HepG2 (cell line): Measurements from ENCODE around the gene YBX2. TPM values are rescaled to one million over a fixed set of nuclear protein-coding genes. Genes with fewer than 3 reads are reported as not detected.

Experiments used
- AHR ChIP-seq: IDR thresholded peaks from 2 replicates; pipeline ENCODE4 v1.6.1; 2018; ENCODE audit warnings: missing genetic modification reagents, missing compliant biosample characterization
- CHD2 ChIP-seq: IDR thresholded peaks from 2 replicates; pipeline ENCODE4 v1.6.1; 2011; ENCODE audit warnings: low read depth, low read length, improper control_type of control experiment
- ELF3 ChIP-seq: IDR thresholded peaks from 2 replicates; pipeline ENCODE4 v1.6.1; 2016; ENCODE audit warnings: missing genetic modification reagents, missing compliant biosample characterization
- HHEX ChIP-seq: IDR thresholded peaks from 2 replicates; pipeline ENCODE4 v1.6.1; 2016; ENCODE audit warnings: control low read depth
- SP1 ChIP-seq, 2 experiments: fragments of 450-650 bp in 1 of 2; sonication (generic) in 1 of 2; formaldehyde crosslinking in 1 of 2; IDR thresholded peaks; 2 replicates each; pipeline versions ENCODE4 v1.4.0 to v1.6.1; 2016 to 2020; ENCODE audit warnings: missing genetic modification reagents in 1 of 2
- WIZ ChIP-seq: sonication (generic); formaldehyde crosslinking; IDR thresholded peaks from 2 replicates; pipeline ENCODE4 v1.5.1; 2020; ENCODE audit warnings: mild to moderate bottlenecking, missing genetic modification reagents
- ZNF451 ChIP-seq: sonication (generic); formaldehyde crosslinking; IDR thresholded peaks from 2 replicates; pipeline ENCODE4 v1.5.0; 2020; ENCODE audit warnings: mild to moderate bottlenecking, missing genetic modification reagents
- polyA plus RNA-seq, 8 experiments: library from polyadenylated mRNA; depleted of rRNA in 3 of 8; stranded (reverse) in 7 of 8; unstranded in 1 of 8; fragments of >200 nt; fragmentation: Illumina TruSeq in 4 of 8; extraction: Trizol in 4 of 8; gene quantifications; 2 replicates each; pipeline versions ENCODE4 v1.2.1 to v1.2.3, GENCODE V29; 2011 to 2016; ENCODE audit warnings: low read depth in 4 of 8, missing spikeins in 1 of 8, mixed read lengths in 1 of 8; ENCODE audit not compliant: insufficient read depth in 1 of 8
- total RNA-seq, 5 experiments: library from RNA; depleted of rRNA; stranded (reverse); fragments of >200 nt; fragmentation: Illumina TruSeq; extraction: Trizol; gene quantifications; 2 replicates each; pipeline ENCODE4 v1.2.3, GENCODE V29; 2016; ENCODE audit warnings: low read depth in 1 of 5
- TF ChIP-seq, protein P1 (sequence below): sonication (generic); formaldehyde crosslinking; IDR thresholded peaks from 2 replicates; pipeline ENCODE4 v1.5.0; 2020; ENCODE audit warnings: mild to moderate bottlenecking, missing genetic modification reagents, borderline replicate concordance
- TF ChIP-seq, protein P2 (sequence below): sonication (generic); formaldehyde crosslinking; IDR thresholded peaks from 2 replicates; pipeline ENCODE4 v1.5.0; 2020; ENCODE audit warnings: mild to moderate bottlenecking, missing genetic modification reagents
- TF ChIP-seq, protein P3 (sequence below): sonication (generic); formaldehyde crosslinking; IDR thresholded peaks from 2 replicates; pipeline ENCODE4 v1.4.0; 2020; ENCODE audit warnings: missing genetic modification reagents, mild to moderate bottlenecking, borderline replicate concordance

YBX2 gene
- total and polyA plus RNA-seq, 2 of the 13 experiments (the other 11 are each of a cell fraction or from before 2014, with no cell fraction given): 0.12 to 0.22 TPM

DNA sequence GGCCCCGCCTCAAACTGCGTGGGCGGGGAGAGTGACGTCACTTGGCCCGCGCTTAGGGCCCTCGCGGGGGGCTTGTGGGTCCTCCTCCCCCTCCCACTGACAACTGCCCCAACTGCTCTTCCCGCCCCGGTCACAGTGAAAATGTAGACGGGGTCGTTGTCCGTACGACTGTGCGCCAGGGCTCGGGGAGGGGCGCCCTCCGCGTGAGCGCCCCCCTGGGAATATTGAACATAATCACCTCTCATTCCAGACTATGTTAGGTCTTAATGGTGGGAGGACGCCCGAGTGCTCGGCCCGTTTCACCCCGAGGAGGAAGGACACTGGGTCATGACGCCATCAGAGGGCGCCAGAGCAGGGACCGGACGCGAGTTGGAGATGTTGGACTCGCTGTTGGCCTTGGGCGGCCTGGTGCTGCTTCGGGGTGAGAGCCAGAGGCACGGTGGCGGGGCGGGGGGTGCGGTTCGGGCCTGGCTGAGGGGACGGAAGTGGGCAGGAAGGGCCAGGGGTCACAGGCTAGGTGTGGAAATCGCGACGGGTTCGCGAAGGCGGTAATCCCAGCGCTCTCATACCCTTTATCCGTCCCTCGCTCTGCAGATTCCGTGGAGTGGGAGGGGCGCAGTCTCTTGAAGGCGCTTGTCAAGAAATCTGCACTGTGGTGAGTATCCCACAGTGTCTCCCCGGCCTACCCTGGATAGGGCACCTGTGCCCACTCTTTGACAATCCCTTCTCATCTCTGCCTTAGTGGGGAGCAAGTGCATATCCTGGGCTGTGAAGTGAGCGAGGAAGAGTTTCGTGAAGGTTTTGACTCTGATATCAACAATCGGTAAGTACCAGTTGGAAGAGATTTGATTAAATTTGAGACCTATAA lies 42.0 kb downstream of the YBX2 start, which contains the start of gene ELP5 (continued):
- TF ChIP-seq, protein P1, sequence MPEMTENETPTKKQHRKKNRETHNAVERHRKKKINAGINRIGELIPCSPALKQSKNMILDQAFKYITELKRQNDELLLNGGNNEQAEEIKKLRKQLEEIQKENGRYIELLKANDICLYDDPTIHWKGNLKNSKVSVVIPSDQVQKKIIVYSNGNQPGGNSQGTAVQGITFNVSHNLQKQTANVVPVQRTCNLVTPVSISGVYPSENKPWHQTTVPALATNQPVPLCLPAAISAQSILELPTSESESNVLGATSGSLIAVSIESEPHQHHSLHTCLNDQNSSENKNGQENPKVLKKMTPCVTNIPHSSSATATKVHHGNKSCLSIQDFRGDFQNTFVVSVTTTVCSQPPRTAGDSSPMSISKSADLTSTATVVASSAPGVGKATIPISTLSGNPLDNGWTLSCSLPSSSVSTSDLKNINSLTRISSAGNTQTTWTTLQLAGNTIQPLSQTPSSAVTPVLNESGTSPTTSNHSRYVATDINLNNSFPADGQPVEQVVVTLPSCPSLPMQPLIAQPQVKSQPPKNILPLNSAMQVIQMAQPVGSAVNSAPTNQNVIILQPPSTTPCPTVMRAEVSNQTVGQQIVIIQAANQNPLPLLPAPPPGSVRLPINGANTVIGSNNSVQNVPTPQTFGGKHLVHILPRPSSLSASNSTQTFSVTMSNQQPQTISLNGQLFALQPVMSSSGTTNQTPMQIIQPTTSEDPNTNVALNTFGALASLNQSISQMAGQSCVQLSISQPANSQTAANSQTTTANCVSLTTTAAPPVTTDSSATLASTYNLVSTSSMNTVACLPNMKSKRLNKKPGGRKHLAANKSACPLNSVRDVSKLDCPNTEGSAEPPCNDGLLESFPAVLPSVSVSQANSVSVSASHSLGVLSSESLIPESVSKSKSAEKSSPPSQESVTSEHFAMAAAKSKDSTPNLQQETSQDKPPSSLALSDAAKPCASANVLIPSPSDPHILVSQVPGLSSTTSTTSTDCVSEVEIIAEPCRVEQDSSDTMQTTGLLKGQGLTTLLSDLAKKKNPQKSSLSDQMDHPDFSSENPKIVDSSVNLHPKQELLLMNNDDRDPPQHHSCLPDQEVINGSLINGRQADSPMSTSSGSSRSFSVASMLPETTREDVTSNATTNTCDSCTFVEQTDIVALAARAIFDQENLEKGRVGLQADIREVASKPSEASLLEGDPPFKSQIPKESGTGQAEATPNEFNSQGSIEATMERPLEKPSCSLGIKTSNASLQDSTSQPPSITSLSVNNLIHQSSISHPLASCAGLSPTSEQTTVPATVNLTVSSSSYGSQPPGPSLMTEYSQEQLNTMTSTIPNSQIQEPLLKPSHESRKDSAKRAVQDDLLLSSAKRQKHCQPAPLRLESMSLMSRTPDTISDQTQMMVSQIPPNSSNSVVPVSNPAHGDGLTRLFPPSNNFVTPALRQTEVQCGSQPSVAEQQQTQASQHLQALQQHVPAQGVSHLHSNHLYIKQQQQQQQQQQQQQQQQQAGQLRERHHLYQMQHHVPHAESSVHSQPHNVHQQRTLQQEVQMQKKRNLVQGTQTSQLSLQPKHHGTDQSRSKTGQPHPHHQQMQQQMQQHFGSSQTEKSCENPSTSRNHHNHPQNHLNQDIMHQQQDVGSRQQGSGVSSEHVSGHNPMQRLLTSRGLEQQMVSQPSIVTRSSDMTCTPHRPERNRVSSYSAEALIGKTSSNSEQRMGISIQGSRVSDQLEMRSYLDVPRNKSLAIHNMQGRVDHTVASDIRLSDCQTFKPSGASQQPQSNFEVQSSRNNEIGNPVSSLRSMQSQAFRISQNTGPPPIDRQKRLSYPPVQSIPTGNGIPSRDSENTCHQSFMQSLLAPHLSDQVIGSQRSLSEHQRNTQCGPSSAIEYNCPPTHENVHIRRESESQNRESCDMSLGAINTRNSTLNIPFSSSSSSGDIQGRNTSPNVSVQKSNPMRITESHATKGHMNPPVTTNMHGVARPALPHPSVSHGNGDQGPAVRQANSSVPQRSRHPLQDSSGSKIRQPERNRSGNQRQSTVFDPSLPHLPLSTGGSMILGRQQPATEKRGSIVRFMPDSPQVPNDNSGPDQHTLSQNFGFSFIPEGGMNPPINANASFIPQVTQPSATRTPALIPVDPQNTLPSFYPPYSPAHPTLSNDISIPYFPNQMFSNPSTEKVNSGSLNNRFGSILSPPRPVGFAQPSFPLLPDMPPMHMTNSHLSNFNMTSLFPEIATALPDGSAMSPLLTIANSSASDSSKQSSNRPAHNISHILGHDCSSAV: 0 out of 2 replicates have a peak, but pooled peaks have one; percentile 24
- TF ChIP-seq ZNF451 (CRISPR knock-in tag): no peak
- no peak for TF ChIP-seq SP1 (IDR thresholded peaks at IDR 0.05)
- peak; percentile 63; the same call in 1 of the 2 replicates for TF ChIP-seq SP1 (CRISPR knock-in tag; IDR thresholded peaks at IDR 0.05)
- no peak for TF ChIP-seq AHR
- TF ChIP-seq CHD2: 0 out of 2 replicates have a peak, but pooled peaks have one; percentile 11
- TF ChIP-seq HHEX: no peak
- TF ChIP-seq WIZ (CRISPR knock-in tag): no peak
- TF ChIP-seq, protein P2, sequence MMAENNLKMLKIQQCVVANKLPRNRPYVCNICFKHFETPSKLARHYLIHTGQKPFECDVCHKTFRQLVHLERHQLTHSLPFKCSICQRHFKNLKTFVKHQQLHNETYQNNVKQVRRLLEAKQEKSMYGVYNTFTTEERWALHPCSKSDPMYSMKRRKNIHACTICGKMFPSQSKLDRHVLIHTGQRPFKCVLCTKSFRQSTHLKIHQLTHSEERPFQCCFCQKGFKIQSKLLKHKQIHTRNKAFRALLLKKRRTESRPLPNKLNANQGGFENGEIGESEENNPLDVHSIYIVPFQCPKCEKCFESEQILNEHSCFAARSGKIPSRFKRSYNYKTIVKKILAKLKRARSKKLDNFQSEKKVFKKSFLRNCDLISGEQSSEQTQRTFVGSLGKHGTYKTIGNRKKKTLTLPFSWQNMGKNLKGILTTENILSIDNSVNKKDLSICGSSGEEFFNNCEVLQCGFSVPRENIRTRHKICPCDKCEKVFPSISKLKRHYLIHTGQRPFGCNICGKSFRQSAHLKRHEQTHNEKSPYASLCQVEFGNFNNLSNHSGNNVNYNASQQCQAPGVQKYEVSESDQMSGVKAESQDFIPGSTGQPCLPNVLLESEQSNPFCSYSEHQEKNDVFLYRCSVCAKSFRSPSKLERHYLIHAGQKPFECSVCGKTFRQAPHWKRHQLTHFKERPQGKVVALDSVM (CRISPR knock-in tag): no peak
- TF ChIP-seq, protein P3, sequence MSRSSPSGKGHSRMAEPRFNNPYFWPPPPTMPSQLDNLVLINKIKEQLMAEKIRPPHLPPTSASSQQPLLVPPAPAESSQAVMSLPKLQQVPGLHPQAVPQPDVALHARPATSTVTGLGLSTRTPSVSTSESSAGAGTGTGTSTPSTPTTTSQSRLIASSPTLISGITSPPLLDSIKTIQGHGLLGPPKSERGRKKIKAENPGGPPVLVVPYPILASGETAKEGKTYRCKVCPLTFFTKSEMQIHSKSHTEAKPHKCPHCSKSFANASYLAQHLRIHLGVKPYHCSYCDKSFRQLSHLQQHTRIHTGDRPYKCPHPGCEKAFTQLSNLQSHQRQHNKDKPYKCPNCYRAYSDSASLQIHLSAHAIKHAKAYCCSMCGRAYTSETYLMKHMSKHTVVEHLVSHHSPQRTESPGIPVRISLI: no peak
- TF ChIP-seq ELF3 (CRISPR knock-in tag): peak; percentile 69; the same call in 1 of the 2 replicates
